Ramos (cell line): ENCODE results near the gene PAPSS2.

ENCODE experiments used
- in situ Hi-C: fragments of 300-500 bp; cut with MboI; formaldehyde crosslinking; loops from one replicate; pipeline ENCODE4 v1.14.3; 2022; ENCODE audit warnings: low sequenced_read_pairs; ENCODE audit not compliant: unreplicated experiment

Gene PAPSS2

DNA sequence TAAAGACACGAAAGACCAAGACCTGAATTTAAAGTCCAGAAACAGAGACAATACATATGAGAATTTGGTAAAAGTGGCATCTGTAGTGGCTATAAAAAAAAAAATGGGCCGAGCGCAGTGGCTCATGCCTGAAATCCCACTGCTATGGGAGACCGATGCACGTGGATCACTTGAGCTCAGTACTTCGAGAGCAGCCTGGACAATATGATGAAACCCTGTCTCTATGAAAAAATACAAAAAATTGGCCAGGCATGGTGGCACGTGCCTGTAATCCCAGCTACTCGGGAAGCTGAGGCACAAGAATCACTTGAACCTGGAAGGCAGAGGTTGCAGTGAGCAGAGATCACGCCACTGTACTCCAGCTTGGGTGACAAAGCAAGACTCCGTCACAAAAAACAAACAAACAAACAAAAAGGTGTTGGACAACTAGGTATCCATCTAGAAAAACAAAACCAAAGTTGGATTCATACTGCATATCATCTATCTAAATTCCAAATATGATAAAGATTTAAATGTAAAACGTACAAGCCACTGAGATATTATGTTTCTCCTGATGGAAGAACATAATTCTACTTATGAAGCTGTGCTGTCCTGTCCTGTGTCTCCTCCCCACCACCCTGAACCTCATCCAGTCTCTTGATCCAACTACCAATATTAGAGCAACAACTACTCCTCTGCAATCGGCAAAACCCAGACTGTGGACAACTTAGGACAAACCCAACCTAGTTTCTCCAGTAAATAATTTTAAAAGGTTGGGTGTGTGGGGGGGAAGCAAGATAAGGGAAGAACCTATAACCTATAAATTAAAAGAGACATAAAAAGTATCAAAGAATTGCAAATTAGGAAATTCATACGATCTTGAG is 104.6 kb downstream of the PAPSS2 start:
- in situ Hi-C loops, result no loop called here

DNA sequence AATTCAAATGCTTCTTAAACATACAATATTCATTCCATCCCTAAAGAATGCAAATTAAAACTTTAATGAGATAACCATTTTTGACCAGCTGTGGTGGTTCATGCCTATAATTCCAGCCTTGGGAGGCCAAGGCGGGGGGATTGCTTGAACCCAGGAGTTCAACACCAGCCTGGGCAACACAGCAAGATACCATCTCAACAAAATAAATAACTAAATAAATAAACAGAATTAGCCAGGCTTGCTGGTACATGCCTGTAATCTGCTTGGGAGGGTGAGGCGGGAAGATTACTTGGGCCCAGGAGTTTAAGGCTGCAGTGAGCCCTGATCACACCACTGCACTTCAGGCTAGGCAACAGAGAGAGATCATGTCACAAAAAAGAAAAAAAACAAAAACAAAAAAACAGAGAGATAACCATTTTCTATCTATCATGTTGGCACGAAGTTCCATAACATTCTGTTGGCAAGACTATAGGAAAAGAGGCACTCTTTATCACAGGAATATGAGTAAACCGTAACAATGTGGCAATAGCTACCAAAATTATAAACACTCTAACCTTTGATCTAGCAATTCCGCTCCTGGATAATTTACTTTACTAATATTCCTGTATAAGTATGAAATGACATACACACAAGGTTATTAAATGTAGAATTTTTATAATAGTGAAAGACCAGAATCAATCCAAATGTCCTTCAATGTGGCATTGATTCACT is 106.1 kb downstream of the PAPSS2 start:
- in situ Hi-C loops, result no loop called here

DNA sequence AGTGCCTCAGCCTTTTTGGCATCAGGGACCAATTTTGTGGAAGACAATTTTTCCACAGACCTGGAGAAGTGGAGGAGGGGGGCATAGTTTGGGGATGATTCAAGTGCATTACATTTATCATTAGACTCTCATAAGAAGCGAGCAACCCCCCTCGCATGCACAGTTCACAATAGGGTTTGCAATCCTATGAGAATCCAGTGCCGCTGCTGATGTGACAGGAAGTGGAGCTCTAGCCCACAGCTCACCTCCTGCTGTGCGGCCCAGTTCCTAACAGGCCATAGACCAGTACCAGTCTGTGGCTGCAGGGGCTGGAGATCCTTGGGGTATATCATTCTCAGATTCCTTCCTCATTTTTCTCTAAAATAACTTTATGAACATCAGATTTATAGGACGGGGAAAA is 107.6 kb downstream of the PAPSS2 start:
- in situ Hi-C loops, result no loop called here

DNA sequence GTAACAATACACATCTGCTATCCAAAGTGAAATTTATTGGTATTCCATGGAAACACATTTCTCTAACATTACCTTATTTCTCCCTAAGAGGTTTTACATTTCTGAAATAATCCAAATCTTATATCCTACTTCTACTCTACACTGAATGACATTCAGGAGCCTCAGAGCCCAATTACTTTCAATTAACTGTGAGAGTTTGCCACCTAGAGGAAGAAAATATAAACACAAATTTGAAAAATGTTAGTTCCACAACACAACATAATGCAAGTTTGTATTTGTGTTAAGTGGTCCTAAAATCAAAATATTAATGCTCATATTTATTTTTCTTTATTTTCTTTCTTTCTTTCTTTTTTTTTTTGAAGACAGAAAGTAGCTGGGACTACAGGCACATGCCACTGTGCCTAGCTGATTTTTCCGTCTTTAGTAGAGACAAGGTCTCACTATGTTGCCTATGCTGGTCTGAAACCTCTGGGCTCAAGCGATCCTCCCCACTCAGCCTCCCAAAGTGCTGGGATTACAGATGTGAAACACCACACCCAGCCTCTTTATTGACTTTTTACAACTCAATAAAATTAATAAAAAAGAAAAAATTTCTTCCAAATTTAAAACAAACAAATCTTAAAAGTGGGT is 112.3 kb downstream of the PAPSS2 start:
- in situ Hi-C loops, result no loop called here

DNA sequence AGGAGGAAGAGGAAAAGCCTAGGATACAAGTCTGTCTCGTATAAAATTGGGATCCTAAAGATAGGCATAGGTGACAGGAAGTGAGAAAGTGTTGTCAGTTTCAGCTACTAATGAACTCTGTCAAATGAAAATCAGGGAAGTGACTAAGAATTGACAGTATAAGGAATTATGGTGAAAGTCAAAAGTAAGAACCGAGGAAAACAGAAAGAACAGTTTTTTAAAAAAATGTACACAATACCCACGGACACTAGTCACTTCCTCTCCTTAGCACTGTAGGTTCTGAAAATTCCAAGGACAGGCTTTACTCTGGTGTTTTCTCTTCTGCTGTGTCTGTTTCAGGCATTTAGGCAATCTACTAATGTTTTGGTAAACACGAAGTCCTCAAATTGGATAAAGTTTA is 116.1 kb downstream of the PAPSS2 start:
- in situ Hi-C loops, result no loop called here

DNA sequence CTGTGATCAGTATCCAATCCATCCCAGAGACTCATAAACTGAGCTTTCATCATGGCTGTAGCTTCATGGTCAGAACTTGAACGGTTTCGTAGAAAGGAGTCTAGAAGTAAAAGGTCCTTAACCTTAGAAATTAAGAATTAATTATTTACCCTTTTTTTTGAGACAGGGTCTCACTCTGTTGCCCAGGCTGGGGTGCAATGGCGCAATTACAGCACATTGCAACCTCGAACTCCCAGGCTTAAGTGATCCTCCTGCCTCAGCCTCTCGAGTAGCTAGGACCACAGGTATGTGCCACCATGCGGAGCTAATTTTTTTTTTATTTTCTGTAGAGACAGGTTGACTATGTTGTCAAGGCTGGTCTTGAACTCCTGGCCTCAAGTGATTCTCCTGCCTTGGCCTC is 116.7 kb downstream of the PAPSS2 start:
- in situ Hi-C loops, result no loop called here

DNA sequence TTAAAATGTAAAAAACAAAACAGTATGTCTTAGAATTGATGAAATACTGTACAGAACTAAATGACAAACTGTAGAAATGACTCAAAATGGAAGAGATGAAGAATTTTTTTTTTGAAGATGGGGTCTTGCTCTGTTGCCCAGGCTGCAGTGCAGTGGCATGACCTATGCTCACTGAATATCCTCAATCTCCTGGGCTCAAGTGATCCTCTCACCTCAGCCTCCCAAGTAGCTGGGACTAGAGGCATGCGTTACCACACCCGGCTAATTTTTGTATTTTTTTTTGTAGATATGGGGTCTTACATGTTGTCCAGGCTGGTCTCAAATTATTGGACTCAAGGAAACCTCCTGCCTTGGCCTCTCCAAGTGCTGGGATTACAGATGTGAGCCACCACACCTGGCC is 121.9 kb downstream of the PAPSS2 start:
- in situ Hi-C loops, result no loop called here

DNA sequence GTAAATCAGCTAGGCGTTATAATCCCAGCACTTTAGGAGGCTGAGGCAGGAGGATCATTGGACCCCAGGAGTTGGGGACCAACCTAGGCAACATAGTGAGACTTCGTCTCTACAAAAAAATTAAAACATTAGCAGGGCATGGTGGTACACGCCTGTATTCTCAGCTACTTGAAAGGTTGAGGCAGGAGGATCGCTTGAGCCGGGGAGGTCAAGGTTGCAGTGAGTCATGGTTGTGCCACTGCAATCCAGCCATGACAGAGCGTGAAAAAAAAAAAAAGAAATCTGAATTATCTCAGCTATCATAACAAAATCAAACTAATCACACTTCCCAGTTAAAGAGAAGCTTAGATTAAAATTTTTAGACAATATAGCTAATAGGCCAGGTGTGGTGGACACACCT is 123.0 kb downstream of the PAPSS2 start:
- in situ Hi-C loops, result no loop called here

DNA sequence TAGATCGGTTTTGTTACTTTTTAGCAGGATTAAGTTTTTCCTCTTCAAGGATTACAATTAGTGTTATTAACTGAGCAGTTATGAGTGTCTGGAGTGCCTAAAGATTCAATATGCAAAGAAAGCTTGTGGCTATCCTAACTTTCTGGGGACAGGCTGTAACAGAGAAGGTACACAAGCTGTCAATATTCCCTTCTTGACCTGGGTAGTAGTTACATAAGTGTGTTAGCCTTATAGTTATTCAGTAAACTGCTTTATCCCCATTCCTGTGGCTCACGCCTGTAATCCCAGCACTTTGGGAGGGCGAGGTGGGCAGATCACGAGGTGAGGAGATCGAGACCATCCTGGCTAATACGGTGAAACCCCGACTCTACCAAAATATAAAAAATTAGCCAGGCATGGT is 126.7 kb downstream of the PAPSS2 start:
- in situ Hi-C loops, result no loop called here

DNA sequence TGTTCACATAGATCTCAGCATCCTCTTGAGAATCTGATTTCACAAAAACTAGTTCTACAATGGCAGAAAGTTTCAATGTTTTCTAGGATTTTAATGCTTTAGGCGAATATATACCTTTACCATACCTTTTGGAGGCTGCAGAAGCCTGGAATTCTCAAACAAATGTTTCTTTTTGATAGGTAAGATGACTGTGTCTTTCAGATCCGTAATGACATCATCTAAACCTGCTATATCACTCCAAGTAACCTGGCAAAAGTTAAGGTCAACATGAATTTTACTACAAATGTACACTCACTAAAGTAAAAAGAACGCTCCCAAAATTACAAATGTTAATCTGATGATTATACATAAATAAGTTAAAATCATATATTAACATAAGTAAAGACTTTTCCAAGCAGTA is 130.5 kb downstream of the PAPSS2 start:
- in situ Hi-C loops, result no loop called here

DNA sequence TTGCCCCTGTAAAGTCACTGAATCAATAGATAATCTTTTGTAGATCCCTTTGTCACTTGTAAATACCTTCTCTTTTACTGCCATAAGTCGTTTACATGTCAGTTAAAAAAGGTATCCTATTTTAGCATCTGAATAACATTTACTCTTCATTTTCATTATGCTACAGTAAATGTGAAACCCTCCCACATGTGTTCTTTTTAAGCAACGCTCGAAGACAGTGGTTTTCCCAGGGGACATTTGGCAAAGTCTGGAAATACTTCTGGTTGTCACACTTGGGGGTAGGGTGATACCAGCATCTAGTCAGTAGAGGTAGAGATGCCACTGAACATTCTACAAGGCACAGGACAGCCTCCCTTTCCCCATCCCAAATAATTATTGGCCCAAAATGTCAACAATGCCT is 134.6 kb downstream of the PAPSS2 start:
- in situ Hi-C loops, result no loop called here
